HepG2 (cell line): ENCODE data around the gene PIK3R4.

Source experiments
- CTCF ChIP-seq: sonication (generic); formaldehyde crosslinking; IDR thresholded peaks from 2 replicates; pipeline ENCODE4 v1.5.0; 2020; ENCODE audit warnings: mild to moderate bottlenecking, missing genetic modification reagents, moderate library complexity
- EZH2 ChIP-seq: conservative IDR thresholded peaks from 2 replicates; pipeline ENCODE4 v1.6.1; 2012; ENCODE audit warnings: mild to moderate bottlenecking, low read depth, low read length, moderate library complexity
- HCFC1 ChIP-seq: fragments of 150-350 bp; IDR thresholded peaks from 2 replicates; pipeline ENCODE4 v1.6.1; 2014; ENCODE audit warnings: low read depth, low read length
- STAT5B ChIP-seq: sonication (generic); formaldehyde crosslinking; IDR thresholded peaks from 2 replicates; pipeline ENCODE4 v1.4.0; 2020; ENCODE audit warnings: missing genetic modification reagents
- ZMYM2 ChIP-seq: sonication (generic); formaldehyde crosslinking; IDR thresholded peaks from 2 replicates; pipeline ENCODE4 v1.8.0; 2022; ENCODE audit warnings: mild to moderate bottlenecking, missing genetic modification reagents
- ZNF121 ChIP-seq: sonication (generic); formaldehyde crosslinking; IDR thresholded peaks from 2 replicates; pipeline ENCODE4 v1.5.0; 2020; ENCODE audit warnings: mild to moderate bottlenecking, missing genetic modification reagents
- TF ChIP-seq, protein P1 (sequence below): sonication (generic); formaldehyde crosslinking; conservative IDR thresholded peaks from 2 replicates; pipeline ENCODE4 v1.8.0; 2022; ENCODE audit warnings: low read depth, missing genetic modification reagents

DNA sequence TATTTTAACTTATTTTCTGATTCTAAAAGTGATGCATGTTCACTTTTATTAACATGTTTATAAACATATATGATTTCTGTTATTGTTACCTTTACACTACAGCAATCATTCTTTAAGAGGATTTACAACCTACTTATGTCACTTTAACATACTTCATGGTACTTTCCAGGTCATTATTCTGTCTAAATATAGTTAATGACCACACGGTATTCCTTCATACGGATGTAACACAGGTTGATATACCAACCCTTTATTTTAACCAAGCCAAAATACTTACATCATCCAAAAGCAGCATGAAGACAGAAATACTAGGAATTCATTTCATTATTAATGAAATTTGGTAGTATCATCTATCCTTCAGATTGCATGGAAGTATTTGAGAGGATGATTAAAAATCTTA lies 18.6 kb downstream of the PIK3R4 start:
- no peak for TF ChIP-seq EZH2
- no peak for TF ChIP-seq CTCF (CRISPR knock-in tag)
- no peak for TF ChIP-seq HCFC1
- TF ChIP-seq, protein P1, sequence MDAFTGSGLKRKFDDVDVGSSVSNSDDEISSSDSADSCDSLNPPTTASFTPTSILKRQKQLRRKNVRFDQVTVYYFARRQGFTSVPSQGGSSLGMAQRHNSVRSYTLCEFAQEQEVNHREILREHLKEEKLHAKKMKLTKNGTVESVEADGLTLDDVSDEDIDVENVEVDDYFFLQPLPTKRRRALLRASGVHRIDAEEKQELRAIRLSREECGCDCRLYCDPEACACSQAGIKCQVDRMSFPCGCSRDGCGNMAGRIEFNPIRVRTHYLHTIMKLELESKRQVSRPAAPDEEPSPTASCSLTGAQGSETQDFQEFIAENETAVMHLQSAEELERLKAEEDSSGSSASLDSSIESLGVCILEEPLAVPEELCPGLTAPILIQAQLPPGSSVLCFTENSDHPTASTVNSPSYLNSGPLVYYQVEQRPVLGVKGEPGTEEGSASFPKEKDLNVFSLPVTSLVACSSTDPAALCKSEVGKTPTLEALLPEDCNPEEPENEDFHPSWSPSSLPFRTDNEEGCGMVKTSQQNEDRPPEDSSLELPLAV (CRISPR knock-in tag): no peak
- TF ChIP-seq ZMYM2 (CRISPR knock-in tag): no peak
- TF ChIP-seq STAT5B (CRISPR knock-in tag): no peak
- no peak for TF ChIP-seq ZNF121 (CRISPR knock-in tag)
